VCaP (cell line): ENCODE data around the gene LDLRAD4.

Experiments
- H3K27ac ChIP-seq: fragments of 450-650 bp; 2 replicates; pipeline ENCODE4 v1.5.1; 2017
- TF ChIP-seq, protein P1 (sequence below): fragments of 450-650 bp; conservative IDR thresholded peaks from 2 replicates; pipeline ENCODE4 v1.5.1; 2017; ENCODE audit warnings: mild to moderate bottlenecking, moderate library complexity

Gene LDLRAD4

DNA sequence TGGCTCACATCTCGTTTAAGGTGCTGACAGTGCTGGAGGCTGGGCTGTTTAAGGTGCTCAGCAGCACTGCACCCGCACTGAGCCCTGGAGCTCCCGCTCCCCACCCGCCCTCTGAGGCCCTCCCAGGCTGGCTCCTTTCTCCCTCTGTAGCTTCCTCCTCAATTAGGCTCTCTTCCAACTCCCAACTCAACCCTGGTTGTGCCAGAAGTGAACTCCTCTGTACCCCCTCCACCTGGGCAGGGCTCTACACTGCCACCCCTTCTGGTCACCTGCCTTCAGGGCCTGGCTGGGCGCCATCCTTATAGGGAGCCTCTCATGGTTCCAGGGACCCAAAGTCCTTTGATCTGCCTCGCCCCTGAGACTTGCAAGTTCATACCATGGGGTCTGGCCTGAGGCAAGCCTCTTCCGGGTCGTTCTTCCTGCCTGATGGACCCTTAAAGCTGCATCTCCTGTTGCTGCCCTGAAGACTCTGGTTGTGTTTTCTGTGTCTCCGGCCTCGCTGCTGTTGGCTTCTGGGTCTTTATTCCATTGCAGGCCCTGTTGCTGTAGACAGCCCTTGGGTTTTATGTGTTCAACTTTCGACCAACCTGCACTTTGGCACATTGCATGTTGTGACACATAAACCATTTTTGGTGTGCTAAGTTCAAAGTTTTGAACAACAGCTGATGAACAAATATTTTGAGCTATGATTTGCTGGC, 199.6 kb downstream of the LDLRAD4 start:
- TF ChIP-seq, protein P1, sequence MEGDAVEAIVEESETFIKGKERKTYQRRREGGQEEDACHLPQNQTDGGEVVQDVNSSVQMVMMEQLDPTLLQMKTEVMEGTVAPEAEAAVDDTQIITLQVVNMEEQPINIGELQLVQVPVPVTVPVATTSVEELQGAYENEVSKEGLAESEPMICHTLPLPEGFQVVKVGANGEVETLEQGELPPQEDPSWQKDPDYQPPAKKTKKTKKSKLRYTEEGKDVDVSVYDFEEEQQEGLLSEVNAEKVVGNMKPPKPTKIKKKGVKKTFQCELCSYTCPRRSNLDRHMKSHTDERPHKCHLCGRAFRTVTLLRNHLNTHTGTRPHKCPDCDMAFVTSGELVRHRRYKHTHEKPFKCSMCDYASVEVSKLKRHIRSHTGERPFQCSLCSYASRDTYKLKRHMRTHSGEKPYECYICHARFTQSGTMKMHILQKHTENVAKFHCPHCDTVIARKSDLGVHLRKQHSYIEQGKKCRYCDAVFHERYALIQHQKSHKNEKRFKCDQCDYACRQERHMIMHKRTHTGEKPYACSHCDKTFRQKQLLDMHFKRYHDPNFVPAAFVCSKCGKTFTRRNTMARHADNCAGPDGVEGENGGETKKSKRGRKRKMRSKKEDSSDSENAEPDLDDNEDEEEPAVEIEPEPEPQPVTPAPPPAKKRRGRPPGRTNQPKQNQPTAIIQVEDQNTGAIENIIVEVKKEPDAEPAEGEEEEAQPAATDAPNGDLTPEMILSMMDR, result no peak
- no peak overlapping the region for H3K27ac ChIP-seq

DNA sequence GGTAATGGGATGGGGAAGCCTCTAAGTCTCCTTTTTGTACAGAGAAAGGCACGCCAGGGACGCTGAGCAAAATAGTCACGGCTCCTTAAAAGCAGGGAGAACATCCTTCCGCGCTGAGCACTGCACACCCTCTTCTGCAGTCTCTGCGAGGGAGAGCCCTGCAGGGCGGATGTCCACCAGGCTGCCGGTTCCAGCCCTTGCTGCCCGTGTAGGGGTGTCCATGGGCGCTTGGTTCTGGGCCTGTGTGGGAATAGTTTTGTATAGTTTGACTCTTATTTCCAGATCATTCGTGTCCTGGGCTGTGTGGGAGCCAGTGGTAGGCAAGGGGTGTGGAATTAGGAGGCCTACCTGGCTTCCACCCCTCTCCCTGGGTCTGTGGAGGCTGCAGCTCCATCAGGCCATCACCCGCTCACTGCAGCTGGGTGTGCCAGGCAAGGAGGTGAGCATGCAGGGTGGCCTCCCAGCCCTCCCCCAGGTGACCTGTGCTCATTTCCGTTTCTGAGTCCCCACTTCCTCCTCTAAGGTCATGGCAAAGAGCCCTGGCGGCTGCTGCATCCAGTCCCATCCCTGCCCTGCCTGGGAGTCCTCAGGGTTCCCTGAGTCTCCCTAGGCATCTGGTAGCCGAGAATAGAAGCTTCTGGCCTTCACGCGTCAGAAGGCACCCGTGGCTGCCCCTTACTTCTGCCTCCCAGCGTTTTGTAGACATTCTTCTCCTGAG, 202.6 kb downstream of the LDLRAD4 start:
- TF ChIP-seq, protein P1, result no peak

DNA sequence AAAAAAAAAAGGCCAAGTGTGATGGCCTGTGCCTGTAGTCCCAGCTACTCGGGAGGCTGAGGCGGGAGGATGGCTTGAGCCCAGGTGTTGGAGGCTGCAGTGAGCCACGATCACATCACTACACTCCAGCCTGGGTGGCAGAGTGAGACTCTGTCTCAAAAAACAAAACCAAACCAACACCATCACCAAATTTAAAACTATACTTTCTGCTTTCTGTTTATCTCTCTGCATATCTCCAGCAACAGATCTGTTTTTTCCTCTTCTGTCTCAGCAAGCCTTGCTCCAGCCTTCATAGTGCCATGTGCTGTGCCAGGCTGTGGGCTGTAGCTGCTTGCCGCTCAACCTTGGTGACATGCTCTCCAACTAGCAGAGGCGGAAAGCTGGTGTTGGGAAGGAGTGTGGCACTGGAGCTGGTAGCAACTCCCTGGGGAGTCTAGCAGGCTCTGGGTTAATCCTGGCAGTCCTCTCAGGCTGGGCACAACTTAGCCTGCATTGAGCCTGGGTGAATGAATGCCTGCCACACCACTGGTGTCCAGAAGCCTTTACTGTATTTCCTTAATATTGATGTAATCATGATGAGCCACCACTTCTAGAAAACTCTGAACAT, 204.1 kb downstream of the LDLRAD4 start:
- TF ChIP-seq, protein P1, result no peak
- H3K27ac ChIP-seq, result no peak overlapping the region

More for the DNA sequence above, 202.6 kb downstream of the LDLRAD4 start:
- H3K27ac ChIP-seq, result no peak overlapping the region

DNA sequence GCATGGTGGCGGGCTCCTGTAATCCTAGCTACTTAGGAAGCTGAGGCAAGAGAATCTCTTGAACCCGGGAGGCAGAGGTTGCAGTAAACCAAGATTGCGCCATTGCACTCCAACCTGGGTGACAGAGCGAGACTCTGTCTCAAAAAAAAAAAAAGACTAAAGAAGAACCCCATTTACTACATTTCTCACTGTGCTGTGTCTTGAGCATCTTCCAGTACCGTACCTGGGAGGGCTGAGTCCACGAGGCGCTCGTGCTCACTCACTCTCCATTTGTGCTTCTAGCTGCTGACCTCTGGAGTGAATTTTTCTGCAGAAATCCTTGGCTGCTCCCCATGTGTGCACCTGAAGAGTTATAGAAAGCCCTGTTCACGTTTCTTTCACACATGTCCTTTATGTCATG, 204.8 kb downstream of the LDLRAD4 start:
- TF ChIP-seq, protein P1, result no peak
- H3K27ac ChIP-seq, result no peak overlapping the region

DNA sequence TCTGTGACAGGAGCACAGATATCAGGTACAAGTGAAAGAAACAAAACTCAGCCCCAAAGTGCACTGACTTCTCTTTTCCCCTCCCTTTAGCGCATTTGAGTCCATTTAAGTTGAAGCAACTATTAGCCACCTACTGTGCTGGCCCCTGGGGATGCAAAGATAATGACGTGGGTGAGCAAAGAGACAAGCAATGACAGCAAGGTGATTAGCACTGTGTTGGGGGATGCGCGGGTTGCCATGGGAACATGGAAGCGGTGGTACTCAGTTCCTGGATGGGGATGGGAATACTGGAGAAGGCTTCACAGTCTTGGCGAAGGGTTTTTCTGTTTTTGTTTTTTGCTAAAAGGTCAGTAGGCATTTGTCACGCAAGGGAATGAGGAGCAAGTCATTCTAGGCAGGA, 205.8 kb downstream of the LDLRAD4 start:
- no peak overlapping the region for H3K27ac ChIP-seq
- TF ChIP-seq, protein P1, result no peak

DNA sequence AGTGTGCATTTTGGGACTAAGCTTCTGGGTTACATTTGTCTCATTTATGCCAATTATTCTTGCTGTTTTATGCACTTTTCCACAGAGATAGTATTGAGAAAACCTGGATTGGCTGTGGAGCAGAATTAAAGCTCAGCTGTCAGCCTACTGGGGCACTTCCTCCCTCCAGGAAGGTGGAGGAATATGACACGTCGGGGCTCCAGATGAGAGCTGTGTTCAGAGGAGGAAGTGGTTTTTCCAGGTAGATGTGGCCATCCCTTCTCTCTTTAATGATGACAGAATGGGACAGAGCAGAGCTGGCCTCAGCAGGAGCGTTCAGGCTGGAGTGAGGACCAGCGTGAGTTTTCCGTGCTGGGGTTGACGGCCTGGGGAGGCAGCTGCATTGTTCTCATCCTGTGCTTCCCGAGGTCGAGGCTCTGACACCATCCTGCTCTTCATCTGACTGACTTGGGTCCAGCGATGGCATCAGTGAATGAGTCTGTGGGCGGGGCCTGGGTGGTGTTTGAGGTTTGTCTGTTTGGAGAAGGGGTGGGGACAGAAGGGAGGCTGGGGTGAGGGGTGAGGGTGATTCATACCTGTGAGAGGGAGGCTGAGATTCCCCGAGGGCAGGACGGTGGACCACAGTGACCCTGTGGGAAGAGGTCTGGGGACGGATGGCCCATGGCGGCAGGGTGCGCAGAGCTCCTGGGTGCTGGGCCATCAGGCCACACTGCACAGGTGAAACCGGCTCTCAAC, 207.0 kb downstream of the LDLRAD4 start:
- no peak overlapping the region for H3K27ac ChIP-seq
- TF ChIP-seq, protein P1, result no peak

DNA sequence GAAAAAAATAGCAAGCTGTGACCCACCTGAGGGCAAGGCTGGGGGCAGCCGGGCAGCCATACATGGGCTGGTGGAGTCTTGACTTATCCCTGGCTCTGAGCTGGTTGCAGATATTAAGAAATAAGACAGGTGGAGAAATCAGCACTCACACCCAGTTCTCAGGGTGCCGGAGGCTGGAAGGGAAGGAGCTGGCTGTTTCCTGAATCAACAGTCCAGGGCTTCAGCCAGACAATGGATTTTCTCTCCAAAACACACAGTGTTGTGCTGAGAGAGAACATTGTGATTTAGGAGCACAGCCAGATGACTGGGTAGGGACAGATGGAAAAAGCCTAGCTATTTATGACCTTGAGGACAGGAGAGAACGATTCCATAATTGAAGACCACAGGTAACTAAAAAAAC, 208.8 kb downstream of the LDLRAD4 start:
- peak overlapping the region; percentile 10; the same call in 1 of the 2 replicates for H3K27ac ChIP-seq
- TF ChIP-seq, protein P1, result no peak
